ENCODE results near the gene GNA12. TPM values are rescaled to one million over a fixed set of nuclear protein-coding genes. Genes with fewer than 3 reads are reported as not detected.

GNA12 gene
- total RNA-seq, 1 donor = 27.1 TPM

DNA sequence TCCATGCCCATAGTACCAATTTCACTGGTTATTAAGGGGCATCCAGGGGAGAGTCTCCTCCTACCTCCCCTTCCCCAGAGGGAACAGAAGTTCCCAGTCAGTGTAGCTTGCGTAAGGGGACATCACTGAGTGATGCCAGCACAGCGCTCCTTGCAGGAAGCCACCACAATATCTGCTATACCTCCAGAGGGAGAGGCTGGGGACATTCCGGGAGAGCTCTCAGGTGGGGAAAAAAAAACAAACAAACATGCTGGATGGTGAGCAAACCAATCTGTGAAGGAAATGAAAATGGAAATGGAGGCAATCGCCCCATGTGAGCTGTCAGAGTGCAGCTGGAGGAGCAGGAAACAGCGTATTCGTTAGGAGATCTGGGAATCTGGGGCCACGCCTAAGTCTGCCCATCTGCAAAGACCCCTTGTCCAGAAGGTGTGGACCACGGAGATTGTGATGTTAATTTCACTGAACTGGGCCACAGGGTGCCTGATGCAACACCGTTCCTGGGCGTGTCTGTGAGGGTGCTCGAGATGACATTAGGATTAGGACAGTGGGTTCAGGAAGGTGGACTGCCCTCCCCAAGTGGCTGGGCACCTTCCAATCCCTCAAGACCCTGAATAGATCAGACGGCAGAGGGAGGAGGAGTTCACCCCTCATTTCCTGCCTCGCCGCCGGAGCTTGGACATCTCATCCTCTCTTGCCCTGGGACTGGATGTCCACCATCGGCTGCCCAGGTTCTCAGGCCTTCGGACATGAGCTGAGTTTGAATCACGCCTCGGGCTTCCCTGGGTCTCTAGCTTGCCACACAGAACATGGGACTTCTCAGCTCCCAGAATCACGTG, 30.5 kb downstream of the GNA12 start:
- no peak for DNase-seq (ENCODE audit: insufficient read length, low spot score, missing footprints)
- H3K27me3 ChIP-seq (ENCODE audit: insufficient read depth, low read length) = no peaks in the 10 kb centered on the region
- peaks cover 3% of the 10 kb centered on the region for H3K36me3 ChIP-seq (ENCODE audit: insufficient read depth, low read length)
- peaks cover 22% of the 10 kb centered on the region for H4K20me1 ChIP-seq (ENCODE audit: insufficient read depth, low read length)
- H3K4me3 ChIP-seq (ENCODE audit: insufficient read depth, low read length) = no peak overlapping the region
- peaks cover 89% of the 10 kb centered on the region for H3K79me2 ChIP-seq (ENCODE audit: insufficient read depth, low read length)
- H2AFZ ChIP-seq (ENCODE audit: low read length) = no peak overlapping the region
- peak overlapping the region; percentile 35 for H3K27ac ChIP-seq (ENCODE audit: low read depth, low read length)
- H3K4me2 ChIP-seq (ENCODE audit: insufficient read depth, low read length) = no peak overlapping the region
- TF ChIP-seq, protein P1, sequence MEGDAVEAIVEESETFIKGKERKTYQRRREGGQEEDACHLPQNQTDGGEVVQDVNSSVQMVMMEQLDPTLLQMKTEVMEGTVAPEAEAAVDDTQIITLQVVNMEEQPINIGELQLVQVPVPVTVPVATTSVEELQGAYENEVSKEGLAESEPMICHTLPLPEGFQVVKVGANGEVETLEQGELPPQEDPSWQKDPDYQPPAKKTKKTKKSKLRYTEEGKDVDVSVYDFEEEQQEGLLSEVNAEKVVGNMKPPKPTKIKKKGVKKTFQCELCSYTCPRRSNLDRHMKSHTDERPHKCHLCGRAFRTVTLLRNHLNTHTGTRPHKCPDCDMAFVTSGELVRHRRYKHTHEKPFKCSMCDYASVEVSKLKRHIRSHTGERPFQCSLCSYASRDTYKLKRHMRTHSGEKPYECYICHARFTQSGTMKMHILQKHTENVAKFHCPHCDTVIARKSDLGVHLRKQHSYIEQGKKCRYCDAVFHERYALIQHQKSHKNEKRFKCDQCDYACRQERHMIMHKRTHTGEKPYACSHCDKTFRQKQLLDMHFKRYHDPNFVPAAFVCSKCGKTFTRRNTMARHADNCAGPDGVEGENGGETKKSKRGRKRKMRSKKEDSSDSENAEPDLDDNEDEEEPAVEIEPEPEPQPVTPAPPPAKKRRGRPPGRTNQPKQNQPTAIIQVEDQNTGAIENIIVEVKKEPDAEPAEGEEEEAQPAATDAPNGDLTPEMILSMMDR (IDR thresholded peaks at IDR 0.05; ENCODE audit: extremely low read depth, low read depth, low read length) = no peak
- H3K9me3 ChIP-seq (ENCODE audit: low read depth, low read length) = no peaks in the 10 kb centered on the region
- H3K4me1 ChIP-seq (ENCODE audit: insufficient read depth, low read length) = peaks cover 33% of the 10 kb centered on the region

DNA sequence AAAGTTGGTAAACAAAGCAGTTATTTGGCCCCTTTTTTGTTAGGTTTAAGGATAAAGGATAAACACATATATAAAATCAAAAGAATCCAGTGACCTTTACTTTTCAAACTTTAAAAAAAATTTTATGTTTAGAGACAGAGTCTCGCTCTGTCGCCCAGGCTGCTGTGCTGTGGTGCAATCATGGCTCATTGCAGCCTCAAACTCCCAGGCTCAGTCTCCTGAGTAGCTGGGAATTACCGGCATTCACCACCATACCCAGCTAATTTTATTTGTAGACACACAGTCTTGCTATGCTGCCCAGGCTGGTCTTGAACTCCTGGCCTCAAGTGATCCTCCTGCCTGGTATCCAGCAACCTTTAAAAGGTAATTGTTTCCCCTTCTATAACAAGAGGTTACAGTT, 31.3 kb downstream of the GNA12 start:
- Histone ChIP-seq H3K27ac (ENCODE audit: low read depth, low read length) (peak overlapping the region; percentile 93), H3K79me2 (ENCODE audit: insufficient read depth, low read length) (peaks cover 89% of the 10 kb centered on the region), H3K4me2 (ENCODE audit: insufficient read depth, low read length) (peak overlapping the region; percentile 92), H3K4me1 (ENCODE audit: insufficient read depth, low read length) (peaks cover 28% of the 10 kb centered on the region), H3K9me3 (ENCODE audit: low read depth, low read length) (no peaks in the 10 kb centered on the region), H3K36me3 (ENCODE audit: insufficient read depth, low read length) (peaks cover 3% of the 10 kb centered on the region), H4K20me1 (ENCODE audit: insufficient read depth, low read length) (peaks cover 25% of the 10 kb centered on the region), H2AFZ (ENCODE audit: low read length) (no peak overlapping the region), H3K27me3 (ENCODE audit: insufficient read depth, low read length) (no peaks in the 10 kb centered on the region), H3K4me3 (ENCODE audit: insufficient read depth, low read length) (no peak overlapping the region)
- TF ChIP-seq, protein P1 (IDR thresholded peaks at IDR 0.05; ENCODE audit: extremely low read depth, low read depth, low read length) = no peak
- DNase-seq (ENCODE audit: insufficient read length, low spot score, missing footprints) = no peak

DNA sequence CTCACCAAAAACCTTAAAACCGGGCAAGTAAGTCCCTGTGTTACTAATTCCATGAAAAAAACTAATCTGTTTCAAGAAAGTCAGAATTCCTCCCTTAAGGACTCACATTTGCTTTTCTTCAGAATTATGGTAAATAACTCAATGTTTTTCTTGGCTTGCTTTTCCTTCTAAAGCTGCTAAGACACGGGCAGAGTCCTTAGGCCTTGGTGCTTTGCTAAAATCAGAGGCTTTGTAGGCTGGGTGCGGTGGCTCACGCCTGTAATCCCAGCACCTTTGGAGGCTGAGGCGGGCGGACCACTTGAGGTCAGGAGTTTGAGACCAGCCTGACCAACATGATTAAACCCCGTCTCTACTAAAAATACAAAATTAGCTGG, 32.0 kb downstream of the GNA12 start:
- TF ChIP-seq, protein P1 (IDR thresholded peaks at IDR 0.05; ENCODE audit: extremely low read depth, low read depth, low read length) = no peak
- peak overlapping the region; percentile 73 for H3K4me3 ChIP-seq (ENCODE audit: insufficient read depth, low read length)
- DNase-seq (ENCODE audit: insufficient read length, low spot score, missing footprints) = peak; percentile 67
- no peaks in the 10 kb centered on the region for H3K9me3 ChIP-seq (ENCODE audit: low read depth, low read length)
- peak overlapping the region; percentile 92 for H3K4me2 ChIP-seq (ENCODE audit: insufficient read depth, low read length)
- peaks cover 25% of the 10 kb centered on the region for H4K20me1 ChIP-seq (ENCODE audit: insufficient read depth, low read length)
- H3K27ac ChIP-seq (ENCODE audit: low read depth, low read length) = peak overlapping the region; percentile 93
- H3K79me2 ChIP-seq (ENCODE audit: insufficient read depth, low read length) = peaks cover 89% of the 10 kb centered on the region
- H3K36me3 ChIP-seq (ENCODE audit: insufficient read depth, low read length) = peaks cover 3% of the 10 kb centered on the region
- H3K27me3 ChIP-seq (ENCODE audit: insufficient read depth, low read length) = no peaks in the 10 kb centered on the region
- peaks cover 28% of the 10 kb centered on the region for H3K4me1 ChIP-seq (ENCODE audit: insufficient read depth, low read length)
- H2AFZ ChIP-seq (ENCODE audit: low read length) = peak overlapping the region; percentile 74

DNA sequence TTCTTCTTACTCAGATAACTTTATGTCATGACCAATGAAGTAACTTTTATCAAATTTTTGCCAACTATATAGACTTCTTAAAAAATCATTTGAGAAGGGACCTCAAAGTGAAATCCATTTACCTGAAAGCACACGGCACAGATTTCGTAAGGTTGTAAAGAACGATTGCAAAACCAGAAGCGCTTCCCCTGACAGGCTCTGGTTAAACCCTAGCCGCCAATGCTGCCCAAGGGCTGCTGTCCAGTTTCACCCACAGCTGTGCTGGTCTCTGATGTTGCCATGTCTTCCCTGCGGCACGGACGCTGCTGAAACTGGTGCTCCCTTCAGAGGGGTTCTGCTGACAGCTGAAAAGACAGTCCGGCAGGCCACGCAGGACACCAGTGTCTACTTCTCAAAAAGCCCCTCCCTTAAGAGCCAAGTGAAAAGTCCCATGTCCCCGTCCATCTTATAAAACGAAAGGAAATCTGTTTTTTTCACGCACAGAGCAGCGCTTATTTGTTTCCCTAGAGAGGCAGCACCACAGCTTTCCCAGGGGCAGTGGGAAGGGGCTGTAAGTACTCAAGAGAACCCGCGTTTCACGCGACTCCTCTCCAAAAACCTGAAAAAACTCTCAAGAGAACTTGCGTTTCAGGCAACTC, 32.5 kb downstream of the GNA12 start:
- peak; percentile 90 for DNase-seq (ENCODE audit: insufficient read length, low spot score, missing footprints)
- peaks cover 28% of the 10 kb centered on the region for H3K4me1 ChIP-seq (ENCODE audit: insufficient read depth, low read length)
- TF ChIP-seq, protein P1 (IDR thresholded peaks at IDR 0.05; ENCODE audit: extremely low read depth, low read depth, low read length) = no peak
- peak overlapping the region; percentile 73 for H3K4me3 ChIP-seq (ENCODE audit: insufficient read depth, low read length)
- no peaks in the 10 kb centered on the region for H3K9me3 ChIP-seq (ENCODE audit: low read depth, low read length)
- peak overlapping the region; percentile 74 for H2AFZ ChIP-seq (ENCODE audit: low read length)
- peaks cover 87% of the 10 kb centered on the region for H3K79me2 ChIP-seq (ENCODE audit: insufficient read depth, low read length)
- H3K4me2 ChIP-seq (ENCODE audit: insufficient read depth, low read length) = peak overlapping the region; percentile 92
- H4K20me1 ChIP-seq (ENCODE audit: insufficient read depth, low read length) = peaks cover 25% of the 10 kb centered on the region
- peak overlapping the region; percentile 93 for H3K27ac ChIP-seq (ENCODE audit: low read depth, low read length)
- H3K27me3 ChIP-seq (ENCODE audit: insufficient read depth, low read length) = no peaks in the 10 kb centered on the region
- H3K36me3 ChIP-seq (ENCODE audit: insufficient read depth, low read length) = peaks cover 3% of the 10 kb centered on the region

Measured in osteoblast (primary cell).